GM20000 (cell line): ENCODE data around the gene RYR1.
"Not testable (repeated sequence)": the region's sequence is repeated elsewhere in the genome, so short reads cannot be mapped to it uniquely, and the experiment has no call there.

Source experiments
- DNase-seq: peaks from one replicate; pipeline ENCODE4 v3.0.0; 2012; ENCODE audit warnings: low spot score
- CTCF ChIP-seq: IDR thresholded peaks from 2 replicates; pipeline ENCODE4 v1.5.1; 2012; ENCODE audit warnings: mild to moderate bottlenecking, control low read depth; ENCODE audit errors: extremely low read depth, missing control alignments

The RYR1 gene

GRCh38 chr19:38562096-38562495 lies 128.6 kb downstream of the RYR1 start:
- no peak for DNase-seq

GRCh38 chr19:38563475-38563874 lies 130.0 kb downstream of the RYR1 start:
- no peak for TF ChIP-seq CTCF
- no peak for DNase-seq

More at GRCh38 chr19:38562096-38562495, 128.6 kb downstream of the RYR1 start:
- TF ChIP-seq CTCF, result no peak

- TF ChIP-seq CTCF, result no peak
- DNase-seq, result peak; percentile 64
These were observed 131.6 kb downstream of the RYR1 start for GRCh38 chr19:38564981-38565690.

- no peak for DNase-seq
- no peak for TF ChIP-seq CTCF
These were observed 132.2 kb downstream of the RYR1 start for GRCh38 chr19:38565691-38566105.

GRCh38 chr19:38569368-38569983 lies 136.0 kb downstream of the RYR1 start:
- TF ChIP-seq CTCF, result no peak
- DNase-seq, result no peak

GRCh38 chr19:38571682-38572081 lies 138.2 kb downstream of the RYR1 start:
- no peak for DNase-seq
- TF ChIP-seq CTCF, result no peak

GRCh38 chr19:38577826-38578225 lies 144.3 kb downstream of the RYR1 start:
- no peak for TF ChIP-seq CTCF
- DNase-seq, result no peak

- DNase-seq, result not testable (repeated sequence)
These were observed 145.8 kb downstream of the RYR1 start for GRCh38 chr19:38579304-38579703.
